ENCODE data around the gene CASKIN1. TPM values are rescaled to one million over a fixed set of nuclear protein-coding genes. Genes with fewer than 3 reads are reported as not detected.

Gene CASKIN1
- total and polyA plus RNA-seq, 2 of the 8 experiments (the other 6 are each of a cell fraction or from before 2014, with no cell fraction given) = 1.2 to 6.4 TPM

- FAIRE-seq = no peak
- no peak overlapping the region for H3K9ac ChIP-seq (replicated peaks in 1 of 4; ENCODE audit: extremely low read depth in 1 of 4, low read depth in 3 of 4, low read length in 3 of 4)
- ChIA-PET POLR2A (ENCODE audit: partially characterized antibody) (interaction anchor here (1.2 to 2.5 kb wide), 5 partner anchors 9 to 73 kb away, joined by 3 to 11 read pairs (median 5); partner anchors contain the start of gene ECI1), CTCF (ENCODE audit: partially characterized antibody) (no interaction called here)
- no peaks in the 10 kb centered on the region for H3K79me1 ChIP-seq (ENCODE audit: low read depth, low read length)
- H3K4ac ChIP-seq (replicated peaks; ENCODE audit: insufficient read length, low read depth, low read length) = no peak overlapping the region
- no peak overlapping the region for H3K56ac ChIP-seq (replicated peaks; ENCODE audit: insufficient read length, low read depth, low read length)
- H3K9me3 ChIP-seq (ENCODE audit: insufficient read depth in 2 of 2, low read depth in 1 of 2, low read length in 1 of 2) = no peaks in the 10 kb centered on the region
- peaks cover 2 to 17% of the 10 kb centered on the region in 2 experiments for H4K20me1 ChIP-seq (replicated peaks in 1 of 2; ENCODE audit: control insufficient read depth in 1 of 2, insufficient read depth in 2 of 2, low read length in 2 of 2)
- no peak overlapping the region for H2BK120ac ChIP-seq (replicated peaks; ENCODE audit: low read depth, low read length)
- H3K27ac ChIP-seq (ENCODE audit: low read depth, low read length) = no peak overlapping the region
- peaks cover 0 to 7% (median 2%) of the 10 kb centered on the region in 4 experiments; a peak in 4 of 7 replicates for H3K4me1 ChIP-seq (replicated peaks in 1 of 4; ENCODE audit: control insufficient read depth in 3 of 4, insufficient read depth in 4 of 4, low read length in 3 of 4)
- no peak overlapping the region for H2AFZ ChIP-seq (ENCODE audit: low read length)
- no peak overlapping the region for H2BK12ac ChIP-seq (ENCODE audit: low read depth, low read length)
- H4K91ac ChIP-seq (replicated peaks; ENCODE audit: insufficient read length, low read length) = no peak overlapping the region
- H3K18ac ChIP-seq (ENCODE audit: extremely low read depth, low read length) = no peak overlapping the region
- H3K4me2 ChIP-seq (ENCODE audit: insufficient read depth in 1 of 2, low read depth in 2 of 2, low read length in 2 of 2) = no peak overlapping the region
- H3K14ac ChIP-seq (ENCODE audit: insufficient read length) = no peak overlapping the region
- no peak overlapping the region for H2BK20ac ChIP-seq (ENCODE audit: low read length)
- H3K27me3 ChIP-seq (replicated peaks in 1 of 4; ENCODE audit: control insufficient read depth in 3 of 4, extremely low read depth in 1 of 4, insufficient read depth in 3 of 4, low read length in 3 of 4) = no peaks in the 10 kb centered on the region; a peak in 1 of 7 replicates
- DNase-seq (ENCODE audit: low read depth in 1 of 2, low spot score in 2 of 2) = no peak
- no peak overlapping the region for H3K23ac ChIP-seq (ENCODE audit: insufficient read length)
- H2BK5ac ChIP-seq (ENCODE audit: low read depth, low read length) = no peak overlapping the region
- peaks cover 11 to 32% (median 17%) of the 10 kb centered on the region in 4 experiments; a peak in 7 of 8 replicates for H3K36me3 ChIP-seq (ENCODE audit: control insufficient read depth in 2 of 4, insufficient read depth in 4 of 4, low read length in 3 of 4)
- H2BK15ac ChIP-seq (ENCODE audit: low read length) = no peak overlapping the region
- H3K23me2 ChIP-seq (ENCODE audit: low read depth, low read length) = peaks cover 2% of the 10 kb centered on the region; the same call in 1 of the 2 replicates
- H4K8ac ChIP-seq (ENCODE audit: extremely low read depth, insufficient read depth, low read length) = no peak overlapping the region
- peak overlapping the region in 1 of 4 experiments; percentile 26; a peak in 1 of 8 replicates for H3K4me3 ChIP-seq (ENCODE audit: extremely low read depth in 1 of 4, insufficient read depth in 2 of 4, low read depth in 3 of 4, low read length in 4 of 4)
- no peak overlapping the region for H4K5ac ChIP-seq (ENCODE audit: insufficient read length, low read depth, low read length)
- 96% methylated on average over 16 of the region's 31 CpGs; no CpG with 5 or more reads in 1 of the 2 experiments for WGBS, 2 experiments (ENCODE audit: extremely low coverage in 1 of 2, insufficient coverage in 1 of 2, insufficient read length in 1 of 2, insufficient replicate concordance in 2 of 2, low coverage in 1 of 2, low lambda C conversion rate in 2 of 2, missing lambda C conversion rate in 1 of 2)
- no peaks in the 10 kb centered on the region for H3K79me2 ChIP-seq (ENCODE audit: control insufficient read depth in 1 of 2, insufficient read depth in 2 of 2, low read length in 2 of 2)
- H2AK5ac ChIP-seq (ENCODE audit: low read depth, low read length) = no peak overlapping the region
- no peak for TF ChIP-seq NRF1 (IDR thresholded peaks at IDR 0.05; ENCODE audit: low read depth, low read length)
- TF ChIP-seq, protein P1, sequence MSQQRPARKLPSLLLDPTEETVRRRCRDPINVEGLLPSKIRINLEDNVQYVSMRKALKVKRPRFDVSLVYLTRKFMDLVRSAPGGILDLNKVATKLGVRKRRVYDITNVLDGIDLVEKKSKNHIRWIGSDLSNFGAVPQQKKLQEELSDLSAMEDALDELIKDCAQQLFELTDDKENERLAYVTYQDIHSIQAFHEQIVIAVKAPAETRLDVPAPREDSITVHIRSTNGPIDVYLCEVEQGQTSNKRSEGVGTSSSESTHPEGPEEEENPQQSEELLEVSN (IDR thresholded peaks at IDR 0.05) = no peak
- no peak for TF ChIP-seq TAF1 (IDR thresholded peaks at IDR 0.05; ENCODE audit: low read depth, low read length)
- TF ChIP-seq KDM4A (IDR thresholded peaks at IDR 0.05; ENCODE audit: low read depth, low read length, severe bottlenecking) = no peak
- TF ChIP-seq, protein P2, sequence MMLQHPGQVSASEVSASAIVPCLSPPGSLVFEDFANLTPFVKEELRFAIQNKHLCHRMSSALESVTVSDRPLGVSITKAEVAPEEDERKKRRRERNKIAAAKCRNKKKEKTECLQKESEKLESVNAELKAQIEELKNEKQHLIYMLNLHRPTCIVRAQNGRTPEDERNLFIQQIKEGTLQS (IDR thresholded peaks at IDR 0.05; ENCODE audit: insufficient read depth, low read depth, low read length) = no peak
- TF ChIP-seq, protein P3, sequence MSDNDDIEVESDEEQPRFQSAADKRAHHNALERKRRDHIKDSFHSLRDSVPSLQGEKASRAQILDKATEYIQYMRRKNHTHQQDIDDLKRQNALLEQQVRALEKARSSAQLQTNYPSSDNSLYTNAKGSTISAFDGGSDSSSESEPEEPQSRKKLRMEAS (IDR thresholded peaks at IDR 0.05) = no peak
- TF ChIP-seq RAD21 (IDR thresholded peaks at IDR 0.05 in 1 of 2, conservative IDR thresholded peaks at IDR 0.05 in 1 of 2; ENCODE audit: low read depth in 2 of 2, low read length in 2 of 2) = no peak
- no peak for TF ChIP-seq EZH2 (IDR thresholded peaks at IDR 0.05; ENCODE audit: low read depth, low read length, severe bottlenecking)
- TF ChIP-seq ZNF274 (IDR thresholded peaks at IDR 0.05; ENCODE audit: borderline replicate concordance, extremely low read depth, low read length) = no peak
- TF ChIP-seq HDAC2 (IDR thresholded peaks at IDR 0.05; ENCODE audit: borderline replicate concordance in 1 of 2, low read depth in 2 of 2, low read length in 2 of 2) = no peak
- TF ChIP-seq MAFK (IDR thresholded peaks at IDR 0.05; ENCODE audit: low read depth, low read length) = no peak
These were observed 16.8 kb downstream of the CASKIN1 start for GRCh38 chr16:2179576-2179975.

All from H1 (cell line).